ENCODE results near the gene TIMM9.

- TF ChIP-seq, protein P1, sequence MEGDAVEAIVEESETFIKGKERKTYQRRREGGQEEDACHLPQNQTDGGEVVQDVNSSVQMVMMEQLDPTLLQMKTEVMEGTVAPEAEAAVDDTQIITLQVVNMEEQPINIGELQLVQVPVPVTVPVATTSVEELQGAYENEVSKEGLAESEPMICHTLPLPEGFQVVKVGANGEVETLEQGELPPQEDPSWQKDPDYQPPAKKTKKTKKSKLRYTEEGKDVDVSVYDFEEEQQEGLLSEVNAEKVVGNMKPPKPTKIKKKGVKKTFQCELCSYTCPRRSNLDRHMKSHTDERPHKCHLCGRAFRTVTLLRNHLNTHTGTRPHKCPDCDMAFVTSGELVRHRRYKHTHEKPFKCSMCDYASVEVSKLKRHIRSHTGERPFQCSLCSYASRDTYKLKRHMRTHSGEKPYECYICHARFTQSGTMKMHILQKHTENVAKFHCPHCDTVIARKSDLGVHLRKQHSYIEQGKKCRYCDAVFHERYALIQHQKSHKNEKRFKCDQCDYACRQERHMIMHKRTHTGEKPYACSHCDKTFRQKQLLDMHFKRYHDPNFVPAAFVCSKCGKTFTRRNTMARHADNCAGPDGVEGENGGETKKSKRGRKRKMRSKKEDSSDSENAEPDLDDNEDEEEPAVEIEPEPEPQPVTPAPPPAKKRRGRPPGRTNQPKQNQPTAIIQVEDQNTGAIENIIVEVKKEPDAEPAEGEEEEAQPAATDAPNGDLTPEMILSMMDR (IDR thresholded peaks at IDR 0.05), result no peak
- TF ChIP-seq POLR2A (IDR thresholded peaks at IDR 0.05) (no peak), POLR2AphosphoS5 (IDR thresholded peaks at IDR 0.05) (no peak), EP300 (IDR thresholded peaks at IDR 0.05) (no peak)
These were observed 58.4 kb downstream of the TIMM9 start for GRCh38 chr14:58368956-58369355.
